HUES6 (cell line): ENCODE measurements around the gene MORF4L1.
"Not testable (repeated sequence)": the region's sequence is repeated elsewhere in the genome, so short reads cannot be mapped to it uniquely, and the experiment has no call there.

Source experiments
- H3K27ac ChIP-seq: 2 replicates; pipeline ENCODE4 v1.7.0; 2013; ENCODE audit warnings: low read depth, mild to moderate bottlenecking, low read length, inconsistent platforms
- H3K27me3 ChIP-seq: 2 replicates; pipeline ENCODE4 v1.6.1; 2013; ENCODE audit warnings: low read length; ENCODE audit not compliant: control insufficient read depth, insufficient read depth
- H3K36me3 ChIP-seq: 2 replicates; pipeline ENCODE4 v1.6.1; 2013; ENCODE audit warnings: low read length; ENCODE audit not compliant: control insufficient read depth, insufficient read depth
- H3K4me1 ChIP-seq: 2 replicates; pipeline ENCODE4 v1.6.1; 2013; ENCODE audit warnings: low read length; ENCODE audit not compliant: control insufficient read depth, insufficient read depth
- H3K4me3 ChIP-seq: 2 replicates; pipeline ENCODE4 v1.5.1; 2013; ENCODE audit warnings: low read depth, low read length
- H3K9ac ChIP-seq: one replicate; pipeline ENCODE4 v1.6.1; 2013; ENCODE audit warnings: mild to moderate bottlenecking, low read length
- H3K9me3 ChIP-seq: 2 replicates; pipeline ENCODE4 v1.6.1; 2013; ENCODE audit warnings: low read depth, low read length; ENCODE audit not compliant: control insufficient read depth, insufficient read depth

The MORF4L1 gene

GRCh38 chr15:78859971-78860719, 12.5 kb upstream of the MORF4L1 start:
- Histone ChIP-seq H3K4me1 (no peaks in the 10 kb centered on the region), H3K27me3 (no peaks in the 10 kb centered on the region), H3K36me3 (no peaks in the 10 kb centered on the region), H3K9me3 (no peaks in the 10 kb centered on the region; the same call in 1 of the 2 replicates), H3K9ac (peak overlapping the region; percentile 74), H3K4me3 (peak overlapping the region; percentile 67), H3K27ac (0 out of 2 replicates have a peak overlapping the region, but pooled peaks have one; percentile 21)

DNA sequence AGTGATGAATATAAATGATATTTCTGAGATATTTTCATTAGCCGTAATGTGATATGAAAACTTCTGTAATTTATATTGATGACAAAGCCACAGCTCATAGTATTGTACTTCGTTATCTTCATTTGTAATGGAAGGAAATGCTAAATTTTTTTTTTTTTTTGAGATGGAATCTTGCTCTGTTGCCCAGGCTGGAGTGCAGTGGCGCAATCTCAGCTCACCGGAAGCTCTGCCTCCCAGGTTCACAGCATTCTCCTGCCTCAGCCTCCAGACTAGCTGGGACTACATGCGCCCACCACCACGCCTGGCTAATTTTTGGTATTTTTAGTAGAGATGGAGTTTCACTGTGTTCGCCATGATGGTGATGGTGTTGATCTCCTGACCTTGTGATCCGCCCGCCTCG, 7.1 kb upstream of the MORF4L1 start:
- H3K27ac ChIP-seq, H3K27me3 ChIP-seq, H3K4me3 ChIP-seq, H3K9ac ChIP-seq, H3K36me3 ChIP-seq, H3K9me3 ChIP-seq, H3K4me1 ChIP-seq: not testable (repeated sequence)

- not testable (repeated sequence) for H3K27me3 ChIP-seq, H3K4me1 ChIP-seq
These were observed 6.7 kb upstream of the MORF4L1 start for GRCh38 chr15:78866031-78866430.

GRCh38 chr15:78866803-78867202, 5.9 kb upstream of the MORF4L1 start:
- Histone ChIP-seq H3K27me3 (no peaks in the 10 kb centered on the region), H3K4me3 (no peak overlapping the region), H3K9me3 (no peaks in the 10 kb centered on the region), H3K36me3 (no peaks in the 10 kb centered on the region), H3K27ac (no peak overlapping the region), H3K9ac (no peak overlapping the region), H3K4me1 (peaks cover 4% of the 10 kb centered on the region; the same call in 1 of the 2 replicates)

More at GRCh38 chr15:78866031-78866430, 6.7 kb upstream of the MORF4L1 start:
- H3K9me3 ChIP-seq, H3K4me3 ChIP-seq, H3K9ac ChIP-seq, H3K36me3 ChIP-seq, H3K27ac ChIP-seq: not testable (repeated sequence)

- H3K9ac ChIP-seq, result no peak overlapping the region
- no peak overlapping the region for H3K27ac ChIP-seq
- peaks cover 9% of the 10 kb centered on the region; the same call in 1 of the 2 replicates for H3K4me1 ChIP-seq
- H3K27me3 ChIP-seq, result no peaks in the 10 kb centered on the region
- H3K36me3 ChIP-seq, result peaks cover 3% of the 10 kb centered on the region; the same call in 1 of the 2 replicates
- H3K4me3 ChIP-seq, result no peak overlapping the region
- H3K9me3 ChIP-seq, result no peaks in the 10 kb centered on the region
These were observed 4.3 kb upstream of the MORF4L1 start for GRCh38 chr15:78868366-78868765.

DNA sequence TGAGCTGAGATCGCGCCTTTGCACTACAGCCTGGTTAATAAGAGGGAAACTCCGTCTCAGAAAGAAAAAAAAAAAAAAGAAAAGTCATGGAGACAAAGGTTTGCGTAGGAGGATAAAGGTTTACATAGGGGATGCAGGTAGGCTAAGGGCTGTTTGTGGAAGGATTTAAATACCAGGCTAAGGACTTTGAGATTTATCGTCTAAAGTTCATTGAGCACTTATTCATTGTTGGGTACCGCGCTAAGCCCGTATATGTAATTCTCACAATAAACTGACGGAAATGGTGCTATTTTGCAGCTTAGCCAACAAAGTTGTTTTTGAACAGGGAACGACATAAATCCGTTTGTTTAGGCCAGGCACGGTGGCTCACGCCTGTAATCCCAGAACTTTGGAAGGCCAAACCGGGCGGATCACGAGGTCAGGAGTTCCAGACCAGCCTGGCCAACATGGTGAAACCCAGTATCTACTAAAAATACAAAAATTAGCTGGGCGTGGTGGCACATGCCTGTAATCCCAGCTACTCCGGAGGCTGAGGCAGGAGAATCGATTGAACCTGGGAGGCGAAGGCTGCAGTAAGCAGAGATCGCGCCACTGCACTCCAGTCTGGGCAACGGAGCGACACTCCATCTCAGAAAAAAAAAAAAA, 1.1 kb upstream of the MORF4L1 start:
- peak overlapping the region; percentile 90; the same call in 1 of the 2 replicates for H3K27ac ChIP-seq
- H3K4me1 ChIP-seq, result peaks cover 21% of the 10 kb centered on the region
- H3K4me3 ChIP-seq, result peak overlapping the region; percentile 86
- peak overlapping the region; percentile 86 for H3K9ac ChIP-seq
- not testable (repeated sequence) for H3K36me3 ChIP-seq, H3K27me3 ChIP-seq, H3K9me3 ChIP-seq

- Histone ChIP-seq H3K27me3 (no peaks in the 10 kb centered on the region), H3K27ac (peak overlapping the region; percentile 100), H3K9ac (peak overlapping the region; percentile 100), H3K9me3 (no peaks in the 10 kb centered on the region), H3K36me3 (peaks cover 4% of the 10 kb centered on the region; the same call in 1 of the 2 replicates), H3K4me1 (peaks cover 32% of the 10 kb centered on the region), H3K4me3 (peak overlapping the region; percentile 100)
These were observed 492 bp downstream of the MORF4L1 start for GRCh38 chr15:78872972-78873792.

GRCh38 chr15:78873793-78874765, 1.4 kb downstream of the MORF4L1 start:
- H3K4me1 ChIP-seq, result peaks cover 41% of the 10 kb centered on the region
- H3K4me3 ChIP-seq, result peak overlapping the region; percentile 100
- no peaks in the 10 kb centered on the region for H3K27me3 ChIP-seq
- peak overlapping the region; percentile 100 for H3K9ac ChIP-seq
- H3K36me3 ChIP-seq, result peaks cover 6% of the 10 kb centered on the region; the same call in 1 of the 2 replicates
- no peaks in the 10 kb centered on the region for H3K9me3 ChIP-seq
- peak overlapping the region; percentile 100 for H3K27ac ChIP-seq

- H3K4me3 ChIP-seq, result peak overlapping the region; percentile 100
- peaks cover 46% of the 10 kb centered on the region for H3K4me1 ChIP-seq
- peak overlapping the region; percentile 39 for H3K9ac ChIP-seq
- H3K27ac ChIP-seq, result no peak overlapping the region
- H3K9me3 ChIP-seq, result no peaks in the 10 kb centered on the region
- no peaks in the 10 kb centered on the region for H3K27me3 ChIP-seq
- H3K36me3 ChIP-seq, result peaks cover 16% of the 10 kb centered on the region
These were observed 2.6 kb downstream of the MORF4L1 start for GRCh38 chr15:78875107-78875914.
